Measurements from ENCODE around the gene CALHM4.

GRCh38 chr6:116550796-116551195 is 2.8 kb upstream of the CALHM4 start:
- TF ChIP-seq CTCF (IDR thresholded peaks at IDR 0.05; ENCODE audit: insufficient read depth, low read length, poor library complexity, severe bottlenecking) (no peak), EZH2phosphoT487 (conservative IDR thresholded peaks at IDR 0.05; ENCODE audit: low read length) (no peak)

All from SU-DHL-6 (cell line).